Mesenchymal stem cell (in vitro differentiated cells and primary cell): Measurements from ENCODE around the gene SHD.
"Not testable (repeated sequence)": the region's sequence is repeated elsewhere in the genome, so short reads cannot be mapped to it uniquely, and the experiment has no call there.

Source experiments
- DNase-seq: peaks from one replicate; pipeline ENCODE4 v3.0.0-alpha.2; 2013
- H2AFZ ChIP-seq: one replicate; pipeline ENCODE4 v1.6.1; 2013; ENCODE audit warnings: low read depth, mild to moderate bottlenecking, control low read depth, inconsistent platforms, low read length, moderate library complexity
- H2AK5ac ChIP-seq: 2 replicates; pipeline ENCODE4 v1.6.1; 2013; ENCODE audit warnings: low read length, moderate library complexity, mild to moderate bottlenecking, inconsistent platforms; ENCODE audit not compliant: severe bottlenecking
- H2BK120ac ChIP-seq: one replicate; pipeline ENCODE4 v1.6.1; 2013; ENCODE audit warnings: low read depth, mild to moderate bottlenecking, inconsistent platforms, low read length, moderate library complexity
- H2BK12ac ChIP-seq, 2 experiments: one replicate each; pipeline ENCODE4 v1.6.1; 2013; ENCODE audit warnings: inconsistent platforms in 2 of 2, low read length in 2 of 2, mild to moderate bottlenecking in 2 of 2, moderate library complexity in 2 of 2, control low read depth in 1 of 2
- H2BK15ac ChIP-seq: one replicate; pipeline ENCODE4 v1.6.1; 2013; ENCODE audit warnings: mild to moderate bottlenecking, low read depth, inconsistent platforms; ENCODE audit not compliant: poor library complexity, severe bottlenecking
- H2BK5ac ChIP-seq: 2 replicates; pipeline ENCODE4 v1.6.1; 2013; ENCODE audit warnings: low read depth, mild to moderate bottlenecking, low read length, control low read depth, inconsistent platforms; ENCODE audit not compliant: poor library complexity, severe bottlenecking
- H3K14ac ChIP-seq, 2 experiments: one replicate each; pipeline ENCODE4 v1.6.1; 2013; ENCODE audit warnings: inconsistent platforms in 2 of 2, low read length in 2 of 2, control low read depth in 1 of 2, mild to moderate bottlenecking in 1 of 2, moderate library complexity in 1 of 2
- H3K18ac ChIP-seq, 2 experiments: one replicate each; pipeline ENCODE4 v1.6.1; 2013; ENCODE audit warnings: inconsistent platforms in 2 of 2, low read length in 2 of 2, control low read depth in 1 of 2, low read depth in 1 of 2, mild to moderate bottlenecking in 1 of 2
- H3K23ac ChIP-seq, 2 experiments: one replicate each; pipeline ENCODE4 v1.6.1; 2013; ENCODE audit warnings: inconsistent platforms in 2 of 2, low read length in 2 of 2, mild to moderate bottlenecking in 2 of 2, moderate library complexity in 2 of 2, control low read depth in 1 of 2
- H3K27ac ChIP-seq: 2 replicates; pipeline ENCODE4 v1.5.1; 2013; ENCODE audit warnings: mild to moderate bottlenecking, moderate library complexity, low read length, control low read depth, inconsistent platforms; ENCODE audit not compliant: poor library complexity, severe bottlenecking
- H3K27me3 ChIP-seq, 2 experiments: 2 replicates each; pipeline versions ENCODE4 v1.6.1 to v1.7.0; 2013; ENCODE audit warnings: low read length in 2 of 2, mild to moderate bottlenecking in 2 of 2, moderate library complexity in 2 of 2, control low read depth in 1 of 2, inconsistent platforms in 1 of 2; ENCODE audit not compliant: control insufficient read depth in 1 of 2, insufficient read depth in 1 of 2
- H3K36me3 ChIP-seq, 2 experiments: 2 replicates each; pipeline versions ENCODE4 v1.6.1 to v1.7.0; 2013; ENCODE audit warnings: low read length in 2 of 2, control low read depth in 1 of 2, inconsistent platforms in 1 of 2, low read depth in 1 of 2, mild to moderate bottlenecking in 1 of 2; ENCODE audit not compliant: insufficient read depth in 2 of 2, control insufficient read depth in 1 of 2
- H3K4ac ChIP-seq, 2 experiments: one replicate each; pipeline ENCODE4 v1.6.1; 2013; ENCODE audit warnings: inconsistent platforms in 2 of 2, low read length in 2 of 2, mild to moderate bottlenecking in 2 of 2, moderate library complexity in 2 of 2, control low read depth in 1 of 2, low read depth in 1 of 2
- H3K4me1 ChIP-seq: 2 replicates; pipeline ENCODE4 v1.6.1; 2013; ENCODE audit warnings: low read depth, low read length, control low read depth; ENCODE audit not compliant: control insufficient read depth, insufficient read depth
- H3K4me2 ChIP-seq: 2 replicates; pipeline ENCODE4 v1.6.1; 2013; ENCODE audit warnings: low read length, mild to moderate bottlenecking, inconsistent platforms; ENCODE audit not compliant: poor library complexity, severe bottlenecking
- H3K4me3 ChIP-seq, 2 experiments: 2 replicates each; pipeline versions ENCODE4 v1.5.1 to v1.7.0; 2013; ENCODE audit warnings: low read length in 2 of 2, mild to moderate bottlenecking in 2 of 2, control low read depth in 1 of 2, low read depth in 1 of 2; ENCODE audit not compliant: insufficient read depth in 1 of 2
- H3K79me1 ChIP-seq: replicated peaks from 2 replicates; pipeline ENCODE4 v1.6.1; 2013; ENCODE audit warnings: mild to moderate bottlenecking, control low read depth, low read length, inconsistent platforms; ENCODE audit not compliant: poor library complexity, severe bottlenecking
- H3K9ac ChIP-seq: 2 replicates; pipeline ENCODE4 v1.7.0; 2013; ENCODE audit warnings: mild to moderate bottlenecking, low read length, moderate library complexity
- H3K9me3 ChIP-seq: 2 replicates; pipeline ENCODE4 v1.7.0; 2013; ENCODE audit warnings: mild to moderate bottlenecking, low read length; ENCODE audit not compliant: control insufficient read depth
- H4K8ac ChIP-seq: one replicate; pipeline ENCODE4 v1.6.1; 2013; ENCODE audit warnings: inconsistent platforms, mild to moderate bottlenecking, low read length, moderate library complexity
- H4K91ac ChIP-seq: one replicate; pipeline ENCODE4 v1.6.1; 2013; ENCODE audit warnings: mild to moderate bottlenecking, low read length, inconsistent platforms
- WGBS: methylation state at CpG from one replicate; pipeline ENCODE4 v1.1.7; 2013; ENCODE audit warnings: mixed read lengths; 5-methylcytosine and 5-hydroxymethylcytosine counted together

The SHD gene

DNA sequence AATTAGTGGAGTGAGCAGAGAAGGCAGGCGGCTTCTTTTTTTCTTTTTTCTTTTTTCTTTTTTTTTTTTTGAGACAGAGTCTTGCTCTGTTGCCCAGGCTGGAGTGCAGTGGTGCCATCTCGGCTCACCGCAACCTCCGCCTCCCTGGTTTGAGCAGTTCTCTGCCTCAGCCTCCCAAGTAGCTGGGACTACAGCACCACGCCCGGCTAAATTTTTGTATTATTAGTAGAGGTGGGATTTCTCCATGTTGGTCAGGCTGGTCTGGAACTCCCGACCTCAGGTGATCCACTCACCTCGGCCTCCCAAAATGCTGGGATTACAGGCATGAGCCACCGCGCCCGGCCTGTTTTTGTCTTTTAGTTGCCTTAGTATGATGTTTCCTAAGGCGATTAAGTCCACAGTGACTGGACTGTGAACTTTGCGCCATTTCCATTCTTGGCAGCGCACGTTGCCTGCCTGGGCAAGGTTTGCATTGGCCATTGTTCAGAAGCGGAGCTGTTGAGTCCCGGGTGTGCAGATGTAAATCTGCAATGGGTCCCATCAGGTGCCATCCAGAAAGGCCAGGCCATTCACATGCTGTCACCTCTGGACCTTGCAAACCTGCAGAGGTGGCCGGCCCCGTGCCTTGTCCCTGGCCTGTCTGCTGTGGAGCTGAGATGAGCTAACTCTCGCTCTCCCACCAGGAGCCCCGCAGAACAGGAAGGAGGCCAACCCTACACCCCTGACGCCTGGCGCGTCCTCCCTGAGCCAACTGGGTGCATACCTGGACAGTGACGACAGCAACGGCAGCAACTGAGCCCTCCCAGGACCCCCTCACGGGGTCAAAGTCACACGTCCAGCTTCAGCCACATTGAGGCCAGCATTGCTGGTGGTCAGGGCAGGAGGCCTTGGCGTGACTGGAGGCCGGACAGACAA is 10.9 kb upstream of the SHD start:
- H3K14ac ChIP-seq, result no peak overlapping the region
- H2AFZ ChIP-seq, result no peak overlapping the region
- no peaks in the 10 kb centered on the region for H3K27me3 ChIP-seq
- no peak overlapping the region for H3K4me2 ChIP-seq
- no peak for DNase-seq
- H3K27ac ChIP-seq, result no peak overlapping the region
- H4K91ac ChIP-seq, result no peak overlapping the region
- no peak overlapping the region for H3K9ac ChIP-seq
- H2BK12ac ChIP-seq, result no peak overlapping the region
- H3K79me1 ChIP-seq, result peaks cover 3% of the 10 kb centered on the region
- 96% methylated on average over 30 of the region's 30 CpGs for WGBS
- no peak overlapping the region for H3K4ac ChIP-seq
- H3K4me3 ChIP-seq, result no peak overlapping the region
- no peak overlapping the region for H4K8ac ChIP-seq
- H3K23ac ChIP-seq, result no peak overlapping the region
- H2BK5ac ChIP-seq, result no peak overlapping the region
- no peaks in the 10 kb centered on the region for H3K9me3 ChIP-seq
- no peak overlapping the region for H2AK5ac ChIP-seq
- H3K36me3 ChIP-seq, result peaks cover 40 to 43% of the 10 kb centered on the region in 2 experiments
- no peak overlapping the region for H3K18ac ChIP-seq
- no peak overlapping the region for H2BK120ac ChIP-seq
- no peak overlapping the region for H2BK15ac ChIP-seq
- H3K4me1 ChIP-seq, result no peaks in the 10 kb centered on the region

DNA sequence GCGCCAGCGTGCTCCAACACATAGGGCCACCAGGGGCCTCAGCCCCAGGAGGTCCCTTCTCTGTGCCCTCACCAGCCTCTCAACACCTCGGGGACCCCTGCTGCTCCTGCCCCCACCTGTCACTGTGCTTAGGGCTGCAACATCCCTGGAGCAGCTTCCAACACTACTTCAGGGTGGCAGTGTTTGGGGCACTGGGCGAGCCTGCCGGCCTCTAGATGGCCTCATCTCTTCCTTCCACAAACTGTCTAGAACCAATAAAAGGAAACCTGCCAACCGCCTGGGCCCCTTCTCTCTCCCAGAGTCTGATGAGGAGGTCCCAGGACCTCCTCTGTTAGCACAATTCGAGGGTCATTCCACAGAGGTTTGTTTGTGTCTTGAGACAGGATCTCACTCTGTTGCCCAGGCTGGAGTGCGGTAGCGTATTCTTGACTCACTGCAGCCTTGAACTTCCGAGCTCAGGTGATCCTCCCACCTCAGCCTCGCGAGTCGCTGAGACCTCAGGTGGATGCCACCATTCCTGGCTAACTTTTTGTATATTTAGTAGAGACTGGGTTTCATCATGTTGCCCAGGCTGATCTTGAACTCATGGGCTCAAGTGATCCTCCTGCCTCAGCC is 10.1 kb upstream of the SHD start:
- Histone ChIP-seq H2BK5ac (no peak overlapping the region), H3K27me3 (no peaks in the 10 kb centered on the region), H3K4ac (no peak overlapping the region), H2BK15ac (no peak overlapping the region), H4K8ac (no peak overlapping the region), H2BK12ac (no peak overlapping the region), H3K23ac (no peak overlapping the region), H3K9ac (no peak overlapping the region), H3K14ac (no peak overlapping the region), H3K4me1 (no peaks in the 10 kb centered on the region), H4K91ac (no peak overlapping the region), H2AFZ (no peak overlapping the region), H3K27ac (no peak overlapping the region), H3K4me3 (no peak overlapping the region), H3K79me1 (peaks cover 3% of the 10 kb centered on the region), H2AK5ac (no peak overlapping the region), H3K4me2 (no peak overlapping the region), H3K36me3 (peaks cover 35 to 43% of the 10 kb centered on the region in 2 experiments), H3K9me3 (no peaks in the 10 kb centered on the region), H2BK120ac (no peak overlapping the region), H3K18ac (no peak overlapping the region)
- WGBS, result 96% methylated on average over 13 of the region's 13 CpGs
- DNase-seq, result no peak

DNA sequence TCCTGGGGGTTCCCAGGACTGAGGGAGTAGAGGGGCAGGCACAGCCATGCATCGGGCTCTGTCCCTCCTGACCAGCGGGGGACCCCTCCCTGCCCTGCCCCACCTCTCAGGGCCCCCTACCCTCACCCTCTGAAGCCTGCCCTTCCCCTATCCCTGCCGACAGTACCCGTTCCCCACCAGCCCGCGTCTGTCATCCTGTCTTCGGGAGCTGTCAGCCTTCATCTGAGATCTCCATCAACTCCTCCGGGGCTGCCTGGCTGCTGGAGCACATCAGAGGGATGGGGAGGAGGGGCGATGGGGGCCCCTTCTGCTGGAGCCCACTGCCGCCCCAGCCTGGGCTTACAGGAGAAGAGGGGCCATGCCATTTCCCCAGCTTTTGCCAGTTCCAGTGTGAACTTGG is 6.2 kb upstream of the SHD start:
- WGBS, result 85% methylated on average over 9 of the region's 10 CpGs
- Histone ChIP-seq H3K27ac (no peak overlapping the region), H3K79me1 (no peaks in the 10 kb centered on the region), H2AFZ (no peak overlapping the region), H3K36me3 (peaks cover 17 to 22% of the 10 kb centered on the region in 2 experiments), H2BK120ac (no peak overlapping the region), H3K4me2 (no peak overlapping the region), H3K23ac (no peak overlapping the region), H3K9ac (no peak overlapping the region), H3K4ac (no peak overlapping the region), H2BK12ac (no peak overlapping the region), H3K14ac (no peak overlapping the region), H3K4me3 (no peak overlapping the region), H4K91ac (no peak overlapping the region), H2BK15ac (no peak overlapping the region), H3K27me3 (peaks cover 10 to 11% of the 10 kb centered on the region in 2 experiments), H3K18ac (no peak overlapping the region), H2AK5ac (no peak overlapping the region), H4K8ac (no peak overlapping the region), H2BK5ac (no peak overlapping the region), H3K4me1 (peaks cover 2% of the 10 kb centered on the region), H3K9me3 (no peaks in the 10 kb centered on the region)
- DNase-seq, result no peak

DNA sequence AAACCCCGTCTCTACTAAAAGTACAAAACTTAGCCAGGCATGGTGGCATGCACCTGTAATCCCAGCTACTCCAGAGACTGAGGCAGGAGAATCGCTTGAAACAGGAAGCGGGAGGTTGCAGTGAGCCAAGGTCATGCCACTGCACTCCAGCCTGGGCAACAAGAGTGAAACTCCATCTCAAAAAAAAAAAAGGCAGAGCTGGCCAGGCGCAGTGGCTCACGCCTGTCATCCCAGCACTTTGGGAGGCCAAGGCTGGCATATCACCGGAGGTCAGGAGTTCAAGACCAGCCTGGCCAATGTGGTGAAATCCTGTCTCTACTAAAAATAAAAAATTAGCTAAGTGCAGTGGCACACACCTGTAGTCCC is 4.8 kb upstream of the SHD start:
- not testable (repeated sequence) for H3K36me3 ChIP-seq, H3K4me3 ChIP-seq, H4K8ac ChIP-seq, H3K14ac ChIP-seq, H3K18ac ChIP-seq, H3K23ac ChIP-seq, H2AK5ac ChIP-seq, H3K27ac ChIP-seq, H2BK15ac ChIP-seq, H2BK5ac ChIP-seq, H2AFZ ChIP-seq, H3K9ac ChIP-seq, H4K91ac ChIP-seq, H2BK120ac ChIP-seq, H3K4ac ChIP-seq, H2BK12ac ChIP-seq, H3K9me3 ChIP-seq, H3K4me2 ChIP-seq, DNase-seq, H3K79me1 ChIP-seq
- Histone ChIP-seq H3K4me1 (peaks cover 11% of the 10 kb centered on the region), H3K27me3 (peaks cover 19 to 21% of the 10 kb centered on the region in 2 experiments)
- 96% methylated on average over 6 of the region's 6 CpGs for WGBS
